Measurements from ENCODE around the gene SAP30BP.

DNA sequence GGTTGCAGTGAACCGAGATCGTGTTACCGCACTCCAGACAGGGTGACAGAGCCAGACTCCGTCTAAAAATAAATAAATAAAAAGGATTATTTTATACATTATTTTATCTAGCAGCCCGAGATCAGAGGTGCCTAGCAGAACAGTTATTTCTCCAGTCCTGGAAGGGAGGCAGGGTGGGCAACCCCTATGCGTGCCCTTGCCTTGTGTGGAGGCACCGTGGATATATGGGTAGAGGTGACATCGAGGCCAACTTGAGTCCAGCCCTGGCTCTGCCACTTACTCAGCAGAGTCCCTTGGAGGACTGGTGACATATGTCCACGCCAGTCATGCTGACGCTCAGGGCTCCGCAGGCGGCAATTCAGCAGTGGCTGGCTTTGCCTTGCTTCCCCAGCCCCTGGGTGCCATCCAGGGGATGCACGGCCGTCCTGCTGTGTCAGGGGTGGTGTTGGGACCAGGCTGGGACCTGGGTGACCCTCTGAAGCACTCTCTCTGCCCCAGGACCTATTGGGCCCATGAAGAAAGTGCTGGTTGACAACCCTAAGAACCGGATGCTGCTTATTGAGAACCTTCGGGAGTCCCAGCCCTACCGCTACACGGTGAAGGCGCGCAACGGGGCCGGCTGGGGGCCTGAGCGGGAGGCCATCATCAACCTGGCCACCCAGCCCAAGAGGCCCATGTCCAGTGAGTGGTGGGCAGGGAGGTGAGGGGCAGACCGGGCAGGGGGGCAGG lies 84.7 kb downstream of the SAP30BP start:
- TF ChIP-seq BACH1 (IDR thresholded peaks at IDR 0.05; ENCODE audit: borderline replicate concordance) = no peak
- TF ChIP-seq, protein P1, sequence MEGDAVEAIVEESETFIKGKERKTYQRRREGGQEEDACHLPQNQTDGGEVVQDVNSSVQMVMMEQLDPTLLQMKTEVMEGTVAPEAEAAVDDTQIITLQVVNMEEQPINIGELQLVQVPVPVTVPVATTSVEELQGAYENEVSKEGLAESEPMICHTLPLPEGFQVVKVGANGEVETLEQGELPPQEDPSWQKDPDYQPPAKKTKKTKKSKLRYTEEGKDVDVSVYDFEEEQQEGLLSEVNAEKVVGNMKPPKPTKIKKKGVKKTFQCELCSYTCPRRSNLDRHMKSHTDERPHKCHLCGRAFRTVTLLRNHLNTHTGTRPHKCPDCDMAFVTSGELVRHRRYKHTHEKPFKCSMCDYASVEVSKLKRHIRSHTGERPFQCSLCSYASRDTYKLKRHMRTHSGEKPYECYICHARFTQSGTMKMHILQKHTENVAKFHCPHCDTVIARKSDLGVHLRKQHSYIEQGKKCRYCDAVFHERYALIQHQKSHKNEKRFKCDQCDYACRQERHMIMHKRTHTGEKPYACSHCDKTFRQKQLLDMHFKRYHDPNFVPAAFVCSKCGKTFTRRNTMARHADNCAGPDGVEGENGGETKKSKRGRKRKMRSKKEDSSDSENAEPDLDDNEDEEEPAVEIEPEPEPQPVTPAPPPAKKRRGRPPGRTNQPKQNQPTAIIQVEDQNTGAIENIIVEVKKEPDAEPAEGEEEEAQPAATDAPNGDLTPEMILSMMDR (IDR thresholded peaks at IDR 0.05 in 2 of 3, conservative IDR thresholded peaks at IDR 0.05 in 1 of 3; ENCODE audit: control insufficient read depth in 2 of 3, extremely low read depth in 1 of 3, insufficient read depth in 1 of 3, low read depth in 3 of 3, low read length in 3 of 3) = no peak
